PC-3 (cell line): ENCODE data around the gene MAGED2. TPM values are rescaled to one million over a fixed set of nuclear protein-coding genes. Genes with fewer than 3 reads are reported as not detected.
A peak's percentile ranks its signal among the peaks of the same experiment; 100 is the strongest.

ENCODE experiments used
- ATAC-seq: fragments of 200-7000 bp; cut with Tn5 transposase; 2 replicates; pipeline ENCODE4 v1.9.1; 2020; ENCODE audit warnings: mild to moderate bottlenecking, moderate library complexity
- BruUV-seq: library from RNA; stranded (reverse); fragments of 400-500 nt; replicated peaks from 2 replicates; lab custom pipeline; 2021; lab: Mats Ljungman, UMichigan
- CTCF ChIA-PET: fragments of 300-600 bp; sonication (Branson Sonifier 250); formaldehyde crosslinking; loops from one replicate; lab custom pipeline; 2022; ENCODE audit warnings: antibody characterized with exemption; lab: Charles Lee
- POLR2A ChIA-PET: fragments of 300-600 bp; sonication (Branson Sonifier 250); formaldehyde crosslinking; loops from one replicate; lab custom pipeline; 2022; ENCODE audit warnings: antibody characterized with exemption; ENCODE audit not compliant: unreplicated experiment; lab: Charles Lee
- DNase-seq: peaks from one replicate; pipeline ENCODE4 v3.0.0-alpha.2; 2015
- H2AFZ ChIP-seq: fragments of 300-600 bp; sonication (generic); 2 replicates; pipeline ENCODE4 v1.6.0; 2016; ENCODE audit warnings: antibody characterized with exemption, low read length
- H3F3A ChIP-seq: fragments of 300-600 bp; sonication (generic); one replicate; pipeline ENCODE4 v1.6.0; 2017; ENCODE audit warnings: antibody characterized with exemption, low read length, control low read depth, mild to moderate bottlenecking; ENCODE audit not compliant: unreplicated experiment
- H3K27ac ChIP-seq: fragments of 300-600 bp; sonication (generic); 2 replicates; pipeline ENCODE4 v1.5.1; 2016; ENCODE audit warnings: mild to moderate bottlenecking, low read length
- H3K27me3 ChIP-seq: fragments of 300-600 bp; sonication (generic); 2 replicates; pipeline ENCODE4 v1.6.1; 2016; ENCODE audit warnings: low read length, mixed read lengths
- H3K36me3 ChIP-seq: fragments of 300-600 bp; sonication (generic); 2 replicates; pipeline ENCODE4 v1.6.1; 2016; ENCODE audit warnings: low read depth, mixed run types, low read length, mixed read lengths
- H3K4me1 ChIP-seq: fragments of 300-600 bp; sonication (generic); 2 replicates; pipeline ENCODE4 v1.5.1; 2016; ENCODE audit warnings: low read length; ENCODE audit not compliant: insufficient read depth
- H3K4me2 ChIP-seq: fragments of 300-600 bp; sonication (generic); 2 replicates; pipeline ENCODE4 v1.6.0; 2016; ENCODE audit warnings: low read length
- H3K4me3 ChIP-seq: fragments of 300-600 bp; sonication (generic); 2 replicates; pipeline ENCODE4 v1.5.1; 2016; ENCODE audit warnings: mild to moderate bottlenecking, low read length, mixed read lengths
- H3K79me2 ChIP-seq: fragments of 300-600 bp; sonication (generic); 2 replicates; pipeline ENCODE4 v1.6.1; 2017; ENCODE audit warnings: low read length, mixed read lengths
- H3K9ac ChIP-seq: fragments of 300-600 bp; sonication (generic); 2 replicates; pipeline ENCODE4 v1.6.0; 2016; ENCODE audit warnings: mild to moderate bottlenecking, low read length
- H3K9me2 ChIP-seq: fragments of 300-600 bp; sonication (generic); replicated peaks from 2 replicates; pipeline ENCODE4 v1.6.1; 2016; ENCODE audit warnings: mixed run types, low read length, mixed read lengths
- H3K9me3 ChIP-seq: fragments of 300-600 bp; sonication (generic); 2 replicates; pipeline ENCODE4 v1.6.1; 2016; ENCODE audit warnings: low read length, mixed read lengths
- H4K20me1 ChIP-seq: fragments of 300-600 bp; sonication (generic); 2 replicates; pipeline ENCODE4 v1.6.1; 2016; ENCODE audit warnings: low read length, mixed read lengths
- EZH2 ChIP-seq: fragments of 300-600 bp; sonication (generic); IDR thresholded peaks from one replicate; pipeline ENCODE4 v1.6.1; 2017; ENCODE audit warnings: antibody characterized with exemption, mild to moderate bottlenecking, low read length; ENCODE audit not compliant: unreplicated experiment
- EZH2phosphoT487 ChIP-seq: fragments of 300-600 bp; sonication (generic); IDR thresholded peaks from 2 replicates; pipeline ENCODE4 v1.6.1; 2018; ENCODE audit warnings: mild to moderate bottlenecking, antibody characterized with exemption, low read length, borderline replicate concordance
- intact Hi-C: fragments of 100-400 bp; cut with micrococcal nuclease; formaldehyde crosslinking; loops from 2 replicates; pipeline ENCODE4 v1.9.0; 2023
- total RNA-seq: library from RNA; depleted of rRNA; stranded (reverse); fragments of >200 nt; gene quantifications from 2 replicates; pipeline ENCODE4 v1.2.3, GENCODE V29; 2014
- TF ChIP-seq, protein P1 (sequence below): fragments of 300-600 bp; sonication (generic); conservative IDR thresholded peaks from 2 replicates; pipeline ENCODE4 v1.5.1; 2017; ENCODE audit warnings: antibody characterized with exemption, low read depth, mild to moderate bottlenecking, low read length

Gene MAGED2
- total RNA-seq, 1 experiment from 2014 or later, result 61.4 TPM

DNA sequence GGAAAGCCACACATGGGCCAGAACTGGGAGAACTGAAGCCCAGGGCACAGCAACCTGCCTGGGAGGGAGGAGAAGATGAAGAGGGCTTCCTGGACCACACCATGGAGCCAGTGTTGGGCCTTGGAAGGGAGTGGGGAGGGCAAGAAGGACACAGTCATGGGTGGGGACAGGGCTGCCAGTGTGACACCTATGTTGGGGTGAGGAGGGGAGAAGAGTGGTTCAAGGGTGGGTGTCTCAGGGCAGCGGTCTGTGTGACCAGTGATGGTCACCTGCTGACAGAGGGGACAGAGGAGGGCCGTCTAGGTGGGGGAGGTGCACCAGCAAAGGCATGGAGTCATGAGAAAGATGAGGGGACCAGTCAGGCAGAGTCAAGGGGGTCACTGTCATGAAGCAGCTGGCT lies 13.8 kb downstream of the MAGED2 start:
- no peaks in the 10 kb centered on the region for H3K9me2 ChIP-seq
- peaks cover 9% of the 10 kb centered on the region for H3K4me1 ChIP-seq
- no TSS peak for BruUV-seq
- H3K27me3 ChIP-seq, result no peaks in the 10 kb centered on the region
- H4K20me1 ChIP-seq, result no peaks in the 10 kb centered on the region
- H3K79me2 ChIP-seq, result no peaks in the 10 kb centered on the region
- no peak overlapping the region for H2AFZ ChIP-seq
- no peak overlapping the region for H3K27ac ChIP-seq
- H3K4me3 ChIP-seq, result no peak overlapping the region
- no peak overlapping the region for H3K4me2 ChIP-seq
- intact Hi-C loops, result no loop called here
- H3F3A ChIP-seq, result no peaks in the 10 kb centered on the region
- ChIA-PET POLR2A (no interaction called here), CTCF (no interaction called here)
- ATAC-seq (no peak), DNase-seq (no peak)
- no peak overlapping the region for H3K9ac ChIP-seq
- no peak for TF ChIP-seq EZH2
- TF ChIP-seq EZH2phosphoT487, result no peak
- TF ChIP-seq, protein P1, sequence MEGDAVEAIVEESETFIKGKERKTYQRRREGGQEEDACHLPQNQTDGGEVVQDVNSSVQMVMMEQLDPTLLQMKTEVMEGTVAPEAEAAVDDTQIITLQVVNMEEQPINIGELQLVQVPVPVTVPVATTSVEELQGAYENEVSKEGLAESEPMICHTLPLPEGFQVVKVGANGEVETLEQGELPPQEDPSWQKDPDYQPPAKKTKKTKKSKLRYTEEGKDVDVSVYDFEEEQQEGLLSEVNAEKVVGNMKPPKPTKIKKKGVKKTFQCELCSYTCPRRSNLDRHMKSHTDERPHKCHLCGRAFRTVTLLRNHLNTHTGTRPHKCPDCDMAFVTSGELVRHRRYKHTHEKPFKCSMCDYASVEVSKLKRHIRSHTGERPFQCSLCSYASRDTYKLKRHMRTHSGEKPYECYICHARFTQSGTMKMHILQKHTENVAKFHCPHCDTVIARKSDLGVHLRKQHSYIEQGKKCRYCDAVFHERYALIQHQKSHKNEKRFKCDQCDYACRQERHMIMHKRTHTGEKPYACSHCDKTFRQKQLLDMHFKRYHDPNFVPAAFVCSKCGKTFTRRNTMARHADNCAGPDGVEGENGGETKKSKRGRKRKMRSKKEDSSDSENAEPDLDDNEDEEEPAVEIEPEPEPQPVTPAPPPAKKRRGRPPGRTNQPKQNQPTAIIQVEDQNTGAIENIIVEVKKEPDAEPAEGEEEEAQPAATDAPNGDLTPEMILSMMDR, result no peak
- H3K36me3 ChIP-seq, result no peaks in the 10 kb centered on the region
- no peaks in the 10 kb centered on the region for H3K9me3 ChIP-seq

DNA sequence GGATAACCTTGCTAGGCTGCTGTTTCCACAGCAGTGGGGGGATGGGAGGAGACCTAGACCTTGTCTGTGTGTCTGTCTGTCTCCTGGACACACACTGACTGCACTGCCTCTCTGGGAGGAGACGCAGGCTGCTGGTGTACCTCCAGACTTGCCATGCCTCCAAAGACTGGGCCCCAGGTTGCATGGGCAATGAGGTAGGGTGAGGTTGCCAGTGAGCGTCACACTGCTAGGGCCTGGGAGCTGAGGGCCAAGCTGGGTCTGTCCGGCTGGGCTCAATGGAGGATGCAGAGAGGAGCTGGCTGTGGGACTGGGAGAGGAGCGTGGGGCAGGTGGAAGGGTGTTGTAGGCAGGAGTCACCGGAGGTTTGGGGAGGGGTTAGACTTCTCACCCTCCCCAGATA lies 16.6 kb downstream of the MAGED2 start:
- BruUV-seq, result no TSS peak
- ATAC-seq, result no peak
- POLR2A ChIA-PET, result no interaction called here

DNA sequence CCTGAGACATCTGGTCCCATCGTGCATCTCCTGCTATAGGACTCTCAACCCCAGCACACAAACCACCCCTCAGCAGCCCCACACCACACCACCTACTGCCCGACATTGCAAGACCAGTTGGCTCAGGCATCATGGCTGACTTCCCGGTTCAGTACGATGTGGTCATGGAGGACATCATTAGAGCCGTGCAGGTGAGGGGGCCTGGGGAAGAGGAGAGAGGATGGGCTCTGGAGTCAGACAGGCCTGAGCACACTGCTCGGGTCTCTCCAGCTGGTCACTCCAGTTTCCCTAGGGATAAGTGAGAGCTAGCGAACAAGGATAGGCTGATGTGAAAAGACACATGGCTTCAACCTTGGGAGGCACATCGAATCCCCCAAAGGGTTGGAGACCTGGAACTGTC lies 17.2 kb downstream of the MAGED2 start:
- Histone ChIP-seq H4K20me1 (no peaks in the 10 kb centered on the region), H3K9me3 (no peaks in the 10 kb centered on the region), H3K9me2 (no peaks in the 10 kb centered on the region), H3K4me1 (peaks cover 9% of the 10 kb centered on the region), H3K27ac (peak overlapping the region; percentile 74; the same call in 1 of the 2 replicates), H3K27me3 (no peaks in the 10 kb centered on the region), H3K4me2 (no peak overlapping the region), H3K79me2 (no peaks in the 10 kb centered on the region), H3F3A (no peaks in the 10 kb centered on the region), H2AFZ (no peak overlapping the region), H3K9ac (peak overlapping the region; percentile 33; the same call in 1 of the 2 replicates), H3K36me3 (no peaks in the 10 kb centered on the region), H3K4me3 (no peak overlapping the region)
- DNase-seq (no peak), ATAC-seq (no peak)
- BruUV-seq, result no TSS peak
- no peak for TF ChIP-seq EZH2
- no peak for TF ChIP-seq EZH2phosphoT487
- TF ChIP-seq, protein P1, result no peak
- ChIA-PET CTCF (no interaction called here), POLR2A (no interaction called here)
- intact Hi-C loops, result no loop called here

More for the DNA sequence above, 16.6 kb downstream of the MAGED2 start:
- TF ChIP-seq, protein P1, result no peak
- TF ChIP-seq EZH2, result no peak
- TF ChIP-seq EZH2phosphoT487, result no peak
- peak; percentile 8 for DNase-seq
- CTCF ChIA-PET, result no interaction called here
- H3F3A ChIP-seq, result no peaks in the 10 kb centered on the region
- H3K4me3 ChIP-seq, result no peak overlapping the region
- H4K20me1 ChIP-seq, result no peaks in the 10 kb centered on the region
- H3K79me2 ChIP-seq, result no peaks in the 10 kb centered on the region
- intact Hi-C loops, result no loop called here
- 0 out of 2 replicates have a peak overlapping the region, but pooled peaks have one; percentile 11 for H3K4me2 ChIP-seq
- no peaks in the 10 kb centered on the region for H3K9me2 ChIP-seq
- H3K27ac ChIP-seq, result peak overlapping the region; percentile 74
- H3K4me1 ChIP-seq, result peaks cover 9% of the 10 kb centered on the region
- peak overlapping the region; percentile 33; the same call in 1 of the 2 replicates for H3K9ac ChIP-seq
- no peaks in the 10 kb centered on the region for H3K9me3 ChIP-seq
- H2AFZ ChIP-seq, result no peak overlapping the region
- H3K36me3 ChIP-seq, result no peaks in the 10 kb centered on the region
- no peaks in the 10 kb centered on the region for H3K27me3 ChIP-seq
